ENCODE measurements around the gene IQSEC1.

The IQSEC1 gene

GRCh38 chr3:12988728-12989454 is 84.3 kb downstream of the IQSEC1 start:
- DNase-seq (ENCODE audit: low read depth in 2 of 2) = no peak
- H3K4me3 ChIP-seq (replicated peaks in 1 of 2; ENCODE audit: low read depth in 2 of 2, low read length in 2 of 2) = no peak overlapping the region
- no peak for TF ChIP-seq CTCF (IDR thresholded peaks at IDR 0.05; ENCODE audit: low read depth, low read length)

GRCh38 chr3:12987602-12988001 is 85.6 kb downstream of the IQSEC1 start:
- H3K4me3 ChIP-seq (replicated peaks in 1 of 2; ENCODE audit: low read depth in 2 of 2, low read length in 2 of 2) = no peak overlapping the region
- DNase-seq (ENCODE audit: low read depth in 2 of 2) = no peak
- TF ChIP-seq CTCF (IDR thresholded peaks at IDR 0.05; ENCODE audit: low read depth, low read length) = no peak

GRCh38 chr3:12986986-12987385 is 86.2 kb downstream of the IQSEC1 start:
- no peak overlapping the region for H3K4me3 ChIP-seq (replicated peaks in 1 of 2; ENCODE audit: low read depth in 2 of 2, low read length in 2 of 2)

GRCh38 chr3:12986521-12986920 is 86.7 kb downstream of the IQSEC1 start:
- no peak for TF ChIP-seq CTCF (IDR thresholded peaks at IDR 0.05; ENCODE audit: low read depth, low read length)
- DNase-seq (ENCODE audit: low read depth in 2 of 2) = no peak
- no peak overlapping the region for H3K4me3 ChIP-seq (replicated peaks in 1 of 2; ENCODE audit: low read depth in 2 of 2, low read length in 2 of 2)

More at GRCh38 chr3:12986986-12987385, 86.2 kb downstream of the IQSEC1 start:
- DNase-seq (ENCODE audit: low read depth in 2 of 2) = no peak
- TF ChIP-seq CTCF (IDR thresholded peaks at IDR 0.05; ENCODE audit: low read depth, low read length) = no peak

GRCh38 chr3:12986031-12986430 is 87.2 kb downstream of the IQSEC1 start:
- H3K4me3 ChIP-seq (replicated peaks in 1 of 2; ENCODE audit: low read depth in 2 of 2, low read length in 2 of 2) = no peak overlapping the region
- no peak for DNase-seq (ENCODE audit: low read depth in 2 of 2)
- TF ChIP-seq CTCF (IDR thresholded peaks at IDR 0.05; ENCODE audit: low read depth, low read length) = no peak

GRCh38 chr3:12985148-12985547 is 88.1 kb downstream of the IQSEC1 start:
- no peak overlapping the region for H3K4me3 ChIP-seq (replicated peaks in 1 of 2; ENCODE audit: low read depth in 2 of 2, low read length in 2 of 2)
- no peak for TF ChIP-seq CTCF (IDR thresholded peaks at IDR 0.05; ENCODE audit: low read depth, low read length)
- DNase-seq (ENCODE audit: low read depth in 2 of 2) = no peak

Measured in cardiac fibroblast (primary cell).